Stimulated activated CD8-positive, alpha-beta memory T cell treated with anti-CD3 and anti-CD28 coated beads, Interleukin-4, amount 100 ng/mL, for 4 hours (primary cell): ENCODE measurements around the gene SLC1A2.

Source experiments
- DNase-seq, 2 donors: peaks; one replicate each; pipeline ENCODE4 v3.0.0-alpha.2; 2020; ENCODE audit warnings: low read depth in 2 of 2, low spot score in 1 of 2

The SLC1A2 gene

DNA sequence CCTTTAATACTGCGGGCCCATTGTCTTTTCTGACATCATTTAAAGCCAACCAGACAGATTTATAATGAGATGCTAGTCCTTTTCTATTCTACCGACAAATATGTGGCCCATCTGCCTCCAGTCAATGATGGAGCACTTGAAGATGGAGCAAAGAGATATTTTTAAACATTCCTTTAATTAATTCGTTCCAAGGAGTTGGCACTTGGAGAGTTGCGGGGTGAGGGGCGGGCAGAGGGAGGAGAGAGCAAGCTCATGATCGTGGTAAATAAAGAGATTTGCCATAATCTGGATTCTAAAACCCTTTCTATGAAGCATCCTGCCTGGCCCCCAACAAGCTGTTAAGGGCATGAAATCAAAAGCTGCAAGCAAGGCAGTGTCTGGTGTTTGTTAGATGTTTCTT lies 5.0 kb downstream of the SLC1A2 start:
- no peak for DNase-seq

DNA sequence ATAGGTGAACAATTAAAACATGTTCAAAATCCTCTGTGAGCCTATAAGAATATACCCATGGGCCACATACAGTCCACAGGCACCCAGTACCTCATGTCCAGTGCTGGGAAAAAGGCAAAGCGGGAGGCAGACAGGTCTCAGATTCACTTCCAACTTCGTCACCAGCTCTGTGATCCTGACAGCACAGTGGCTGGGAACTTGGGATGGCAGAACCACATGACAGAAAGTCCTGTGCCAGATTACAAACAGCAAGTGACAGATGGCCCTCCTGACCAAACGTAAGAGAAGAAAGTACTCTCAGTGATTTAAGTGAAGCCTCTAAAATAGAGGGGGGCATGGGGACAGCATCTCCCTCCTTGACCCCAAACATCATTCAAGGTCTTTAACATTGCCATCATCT lies 5.8 kb downstream of the SLC1A2 start:
- DNase-seq = no peak

DNA sequence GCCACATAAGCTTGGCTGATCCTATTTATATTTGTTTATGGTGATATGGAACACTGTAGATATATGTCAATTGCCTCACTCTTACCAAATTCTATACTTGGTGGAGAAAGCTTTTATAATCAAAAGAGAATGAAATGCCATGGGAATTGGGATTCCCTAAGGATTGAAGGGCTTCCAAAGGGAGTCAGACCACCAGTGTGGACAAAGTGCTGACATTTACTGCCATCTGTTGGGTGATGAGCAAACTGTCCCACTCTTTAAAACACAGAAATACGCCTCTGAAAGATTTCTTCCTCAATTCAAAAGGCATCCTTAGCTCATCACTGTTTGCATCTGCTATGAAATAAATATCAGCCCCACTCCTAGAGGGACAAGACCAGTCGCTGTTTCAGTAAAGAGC lies 7.1 kb downstream of the SLC1A2 start:
- no peak for DNase-seq

DNA sequence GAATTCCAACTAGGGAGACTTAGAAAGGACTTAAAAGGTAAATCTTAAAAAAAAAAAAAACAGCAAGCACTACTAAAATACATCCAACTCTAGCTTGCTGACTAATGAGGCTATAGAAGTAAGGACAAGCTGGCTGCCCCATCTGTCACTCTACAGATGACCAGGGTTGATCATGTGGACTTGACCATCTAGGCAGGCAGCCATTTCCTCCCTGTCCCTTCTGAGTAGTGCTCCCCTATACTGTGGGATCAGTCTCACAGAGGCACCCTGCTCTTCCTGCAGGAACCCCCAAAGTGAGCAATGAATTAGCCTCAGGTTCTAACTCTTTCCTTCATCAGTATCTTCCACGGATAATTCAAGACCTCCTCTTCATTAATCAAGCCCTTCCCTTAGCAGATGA lies 12.3 kb downstream of the SLC1A2 start:
- DNase-seq = no peak

DNA sequence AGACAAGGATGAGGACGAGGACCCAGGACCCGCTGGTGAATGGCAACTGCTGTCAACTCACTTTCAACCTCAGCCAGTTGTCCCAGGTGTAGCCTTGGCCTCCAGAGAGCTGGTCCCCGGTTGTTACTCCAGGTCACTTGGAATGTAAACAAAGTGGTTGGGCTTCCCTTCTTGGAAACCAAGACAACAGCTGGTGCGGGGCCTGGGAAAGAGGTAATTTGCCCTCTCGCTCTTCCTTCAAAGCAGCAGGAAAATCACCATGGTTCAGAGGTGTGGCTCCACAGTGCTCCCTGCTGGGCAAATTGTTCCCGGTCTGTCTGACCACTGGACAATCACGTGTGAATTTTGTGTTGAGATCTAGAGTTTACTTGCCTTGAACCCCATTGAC lies 15.0 kb downstream of the SLC1A2 start:
- DNase-seq = no peak

DNA sequence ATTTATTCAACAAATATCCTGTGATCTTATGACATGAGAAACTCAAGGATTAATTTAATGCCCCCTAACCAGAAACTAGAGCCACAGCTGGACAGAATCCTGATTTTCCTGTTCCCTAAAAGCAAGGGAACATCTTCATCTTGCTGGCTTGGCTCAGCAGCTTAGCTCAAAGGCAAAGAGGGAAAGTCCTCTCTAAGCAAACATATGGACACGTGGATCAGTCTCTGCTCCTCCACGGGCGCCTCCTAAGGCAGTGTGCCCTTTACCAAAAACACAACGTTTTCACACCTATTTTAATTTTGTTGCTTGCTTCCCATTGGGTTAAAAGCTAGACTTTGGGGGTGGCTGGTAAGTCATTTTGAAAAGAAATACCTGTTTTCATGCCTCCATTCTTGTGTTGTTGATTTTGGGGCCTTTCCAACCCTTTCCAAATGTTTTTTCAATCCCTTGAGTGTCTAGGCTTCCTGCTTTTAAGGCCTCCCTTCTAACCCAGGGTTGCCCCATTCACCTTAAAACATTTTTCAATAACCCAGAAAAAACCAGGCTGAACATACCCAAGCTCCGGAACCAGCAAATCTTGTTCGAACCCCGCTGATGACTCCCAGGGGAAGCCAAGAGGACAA lies 15.5 kb downstream of the SLC1A2 start:
- DNase-seq = no peak

DNA sequence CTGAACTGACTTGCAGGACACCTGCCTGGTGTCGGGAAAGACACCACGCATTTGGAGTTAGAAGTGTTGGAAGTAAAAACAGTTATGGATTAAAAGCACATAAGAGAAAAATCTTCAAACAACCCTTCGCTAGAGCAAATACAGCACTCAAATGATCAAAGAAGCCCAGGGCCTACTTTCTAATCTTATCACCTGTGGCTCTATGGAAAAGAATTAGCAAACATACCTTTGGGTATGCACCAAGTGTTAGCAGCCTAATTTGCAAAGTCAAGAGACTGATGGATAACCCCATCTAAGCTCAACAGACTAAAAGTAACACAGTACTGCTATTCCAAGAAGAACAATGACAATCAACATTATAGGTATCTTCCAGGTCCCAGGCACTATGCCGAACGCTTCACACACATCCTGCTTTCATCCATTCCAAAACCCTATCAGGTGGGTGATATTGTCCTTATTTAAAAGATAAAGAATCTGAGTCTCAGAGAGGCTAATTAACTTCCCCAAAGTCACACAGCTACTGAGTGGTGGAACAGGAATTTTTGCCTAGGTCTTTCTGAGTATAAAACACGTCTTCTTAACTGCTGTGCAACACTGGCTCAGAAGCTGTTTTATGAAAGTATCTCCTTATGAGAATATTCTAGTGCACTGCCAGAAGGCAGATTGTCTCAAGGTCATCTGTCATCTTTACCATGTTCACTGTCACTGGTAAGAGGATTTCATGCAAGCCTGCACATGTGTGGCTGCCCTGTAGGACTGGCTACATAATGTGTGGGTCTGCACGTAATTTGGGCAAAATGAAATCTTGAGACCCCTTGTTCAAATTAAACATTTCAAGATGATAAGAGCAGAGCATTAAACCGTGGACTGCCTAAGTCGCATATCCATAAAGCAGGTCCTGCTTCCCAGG lies 16.4 kb downstream of the SLC1A2 start:
- no peak for DNase-seq

DNA sequence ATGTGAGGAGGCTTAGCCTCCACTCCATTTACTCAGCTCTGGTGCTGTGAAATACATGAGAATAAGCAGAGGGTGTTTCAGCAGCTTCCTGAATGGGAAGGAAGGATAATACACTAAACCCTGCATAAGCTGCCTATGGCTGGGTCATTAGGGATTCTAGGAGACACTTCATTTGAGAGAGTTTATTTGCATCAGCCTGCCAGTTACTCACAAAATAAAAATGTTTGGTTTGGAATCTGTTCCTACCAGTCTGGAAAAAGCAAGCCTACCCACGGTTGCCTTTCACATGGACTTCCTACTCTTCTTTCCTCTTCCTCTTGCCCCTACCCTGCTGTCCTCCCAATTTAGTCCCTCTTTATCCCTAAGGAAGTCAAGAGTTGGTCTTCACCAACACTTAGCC lies 20.5 kb downstream of the SLC1A2 start:
- DNase-seq = no peak

DNA sequence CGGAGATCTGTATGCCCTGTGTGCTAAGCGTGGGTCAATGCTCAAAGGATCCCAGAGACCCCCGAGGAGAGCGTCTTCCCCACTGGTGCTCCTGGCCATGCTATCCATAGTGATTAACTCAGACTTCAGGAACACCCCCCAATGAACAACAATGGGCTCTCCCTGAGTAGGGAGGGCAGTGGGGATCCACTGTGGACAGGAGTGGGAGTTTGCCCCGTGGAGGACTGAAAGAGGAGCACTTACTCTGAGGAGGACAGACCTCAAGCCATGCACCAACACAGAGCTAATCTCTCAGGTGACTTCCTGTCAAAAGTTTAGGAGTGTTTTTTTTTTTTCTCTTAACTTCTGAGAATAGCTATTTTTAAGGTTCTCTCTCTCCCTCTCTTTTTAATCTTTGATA lies 24.4 kb downstream of the SLC1A2 start:
- no peak for DNase-seq

DNA sequence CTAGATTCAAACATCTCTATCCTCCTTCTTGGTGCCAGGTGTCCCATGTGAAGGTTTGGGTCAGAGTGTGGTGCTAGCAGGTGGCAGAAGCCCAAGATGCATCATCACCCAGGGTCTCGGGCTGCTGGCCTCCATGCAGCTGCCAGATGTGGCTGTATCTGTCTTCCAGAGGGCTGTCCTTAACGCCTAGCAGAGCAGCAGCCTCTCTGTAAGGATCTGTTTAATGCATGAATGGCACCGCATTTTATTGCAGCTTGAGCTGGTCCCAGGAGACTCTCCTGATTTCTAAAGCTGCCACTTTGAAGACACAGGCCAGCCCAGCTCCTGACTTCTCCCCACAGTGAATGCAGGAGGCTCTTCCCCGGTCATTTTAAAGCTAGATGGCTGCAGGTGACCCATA lies 26.3 kb downstream of the SLC1A2 start:
- no peak for DNase-seq

DNA sequence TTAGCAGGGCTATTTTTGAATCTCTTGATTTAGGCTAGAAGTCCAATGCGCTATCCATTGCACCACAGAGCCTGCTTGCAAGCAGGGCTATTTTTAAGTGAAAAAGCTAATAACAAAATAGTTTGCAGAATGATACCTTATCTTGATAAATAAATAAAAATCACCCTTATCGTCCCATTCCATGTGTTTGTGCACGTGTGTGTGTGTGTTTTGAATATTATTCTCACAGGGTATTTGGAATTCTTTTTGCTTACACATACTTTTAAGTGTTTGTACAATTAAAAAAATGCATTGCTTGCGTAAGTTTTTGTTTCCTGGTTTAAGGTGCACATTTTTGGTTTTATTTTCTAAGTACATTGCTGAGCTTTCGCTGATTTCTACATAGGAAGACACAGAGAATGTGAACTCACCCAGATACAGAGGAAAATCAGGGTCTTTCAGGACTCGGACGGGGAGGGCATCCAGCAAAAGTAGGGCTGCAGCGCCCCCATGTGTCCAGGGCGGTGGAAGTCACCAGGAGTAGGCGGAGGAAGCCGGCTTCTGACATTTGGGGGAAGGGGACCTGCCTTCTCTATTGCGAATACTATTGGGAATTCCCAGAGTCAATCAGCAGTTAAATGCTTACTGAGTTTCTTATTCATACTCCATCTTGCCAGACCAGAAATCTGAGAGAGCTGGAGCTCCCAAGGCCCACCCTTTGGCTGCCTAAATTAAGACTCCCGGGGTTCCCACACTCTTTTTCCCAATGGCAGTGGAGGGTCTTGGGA lies 27.3 kb downstream of the SLC1A2 start:
- DNase-seq = peak; percentile 66 to 82

DNA sequence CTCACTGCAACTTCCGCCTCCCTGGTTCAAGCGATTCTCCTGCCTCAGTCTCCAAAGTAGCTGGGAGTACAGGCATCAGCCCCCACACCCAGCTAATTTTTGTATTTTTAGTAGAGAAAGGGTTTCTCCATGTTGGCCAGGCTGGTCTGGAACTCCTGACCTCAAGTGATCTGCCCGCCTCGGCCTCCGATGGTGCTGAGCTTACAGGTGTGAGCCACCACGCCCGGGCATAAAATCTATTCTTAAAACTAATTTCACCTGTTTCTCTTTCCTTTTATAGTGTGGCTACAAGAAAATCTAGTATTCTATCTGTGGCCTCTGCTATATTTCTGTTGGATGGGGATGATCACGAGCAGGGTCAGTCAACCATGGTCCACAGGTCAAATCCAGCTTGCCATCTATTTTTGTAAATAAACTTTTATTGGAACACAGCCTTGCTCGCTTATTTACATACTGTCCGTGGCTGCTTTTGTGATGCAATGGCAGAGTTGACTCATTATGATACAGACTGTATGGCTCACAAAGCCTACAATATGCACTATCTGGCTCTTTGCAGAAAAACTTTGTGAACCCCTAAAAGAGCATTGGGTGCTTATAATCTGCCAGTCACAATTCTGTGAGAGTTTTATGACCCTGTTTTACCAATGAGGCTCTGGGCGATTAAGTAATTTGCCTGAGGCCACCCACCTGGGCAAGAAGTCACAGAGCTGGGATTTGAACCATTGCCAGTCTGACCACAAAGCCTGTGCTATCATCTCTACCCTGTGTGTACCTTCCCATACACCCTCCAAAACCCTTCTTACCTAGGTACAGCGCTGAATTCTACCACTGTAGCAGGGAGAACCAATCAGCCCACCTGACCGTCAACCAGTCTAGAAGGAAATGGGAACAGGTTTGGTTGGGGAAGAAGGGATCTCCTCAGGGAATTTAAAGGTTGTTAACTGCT lies 28.3 kb downstream of the SLC1A2 start:
- no peak for DNase-seq

DNA sequence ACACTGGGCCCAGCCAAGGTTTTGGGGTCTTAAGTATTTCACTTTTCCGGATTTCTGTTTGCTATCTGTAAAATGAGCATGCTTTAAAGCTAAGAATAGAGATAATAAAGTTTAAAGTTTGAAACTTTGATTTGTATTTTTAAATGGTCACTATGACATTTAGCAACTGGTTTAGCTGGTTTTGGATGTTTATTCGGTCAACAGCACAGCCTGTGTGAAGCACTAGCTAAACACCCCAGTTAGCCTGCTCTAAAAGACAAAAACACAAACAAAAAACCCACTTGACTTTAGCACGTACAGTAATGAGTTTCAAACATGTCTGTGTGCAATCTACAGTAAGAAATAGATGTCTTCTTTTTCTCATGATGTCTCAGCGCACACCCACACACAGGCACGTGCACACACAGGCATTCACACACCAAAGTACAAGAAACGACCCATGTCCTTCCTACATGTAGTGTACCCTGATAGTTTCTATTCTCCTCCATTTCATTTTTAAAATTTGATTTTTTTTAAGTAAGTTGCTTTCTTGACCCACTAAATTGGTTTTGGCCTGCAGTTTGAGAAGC lies 29.4 kb downstream of the SLC1A2 start:
- DNase-seq = no peak

DNA sequence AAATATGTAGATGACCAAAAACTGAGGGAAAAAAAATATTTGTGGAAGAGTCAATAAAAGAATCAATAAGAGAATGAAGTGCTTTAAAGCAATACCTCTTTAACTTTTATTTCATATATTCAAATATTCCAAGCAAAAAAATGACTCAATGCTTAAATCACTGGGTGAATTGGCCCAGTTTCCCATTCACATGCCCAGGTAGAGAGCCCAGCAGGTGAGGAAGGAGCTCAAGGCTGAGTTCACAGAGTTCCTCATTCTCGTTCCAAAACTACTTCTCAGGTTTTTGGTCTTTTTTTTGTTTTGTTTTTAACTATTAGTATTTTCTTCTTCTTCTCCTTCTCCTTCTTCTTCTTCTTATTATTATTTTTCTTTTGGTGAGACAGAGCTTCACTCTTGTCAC lies 30.2 kb downstream of the SLC1A2 start:
- DNase-seq = no peak

DNA sequence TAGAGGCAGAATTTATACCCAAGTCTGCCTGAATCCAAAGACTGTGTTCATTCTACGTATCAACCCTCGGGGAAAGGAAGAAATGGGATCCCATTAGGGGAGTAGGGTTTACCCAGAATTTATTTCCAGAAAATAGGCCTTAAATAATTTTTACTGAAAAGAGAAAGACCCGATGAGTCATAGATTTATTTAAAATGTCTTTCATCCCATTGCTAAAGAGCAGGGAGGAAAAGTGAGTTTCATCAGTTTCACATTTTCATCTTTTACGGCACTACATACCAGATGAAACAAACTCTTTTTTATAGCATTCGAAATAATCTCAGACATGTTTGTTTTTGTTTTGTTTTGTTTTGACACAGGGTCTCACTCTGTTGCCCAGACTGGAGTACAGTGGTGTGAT lies 31.3 kb downstream of the SLC1A2 start:
- DNase-seq = no peak

DNA sequence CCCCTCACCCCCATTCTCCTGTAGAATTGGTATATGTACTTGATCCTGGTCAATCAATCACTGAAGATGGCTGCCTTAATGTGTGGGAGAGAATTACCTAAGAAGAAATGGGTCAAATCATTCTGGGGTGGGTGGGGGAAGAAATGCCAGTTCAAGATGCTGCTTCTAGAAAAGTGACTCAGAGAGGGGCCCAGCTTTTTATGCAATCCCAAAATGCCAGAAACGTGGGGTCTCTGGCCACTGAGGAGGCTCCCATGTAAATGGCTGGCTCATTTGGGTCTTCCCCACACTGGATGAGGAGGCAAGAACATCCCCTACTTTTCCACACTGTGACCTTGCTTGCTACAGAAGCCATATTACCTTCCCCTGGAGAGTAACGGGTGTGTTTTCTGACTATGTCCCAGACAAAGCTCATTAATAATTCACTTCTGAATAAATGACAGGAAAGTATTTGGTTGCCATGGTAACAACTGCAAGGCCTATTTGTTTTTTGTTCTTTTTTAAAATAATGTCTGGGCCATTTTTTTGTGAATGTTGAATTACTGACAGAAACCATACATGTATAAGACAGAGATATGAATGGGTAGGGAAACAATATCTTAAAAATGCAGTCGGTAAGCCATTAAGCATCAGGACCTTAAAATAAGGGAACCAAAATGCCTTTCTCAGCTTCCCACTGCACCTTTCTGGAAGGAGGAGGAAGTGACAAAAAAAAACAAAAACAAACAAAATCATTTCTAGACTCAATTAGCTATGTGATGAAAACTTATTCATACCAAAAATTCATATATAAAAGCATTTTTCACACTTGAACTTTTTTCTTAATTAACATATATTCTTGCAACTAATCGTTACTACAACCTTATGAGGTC lies 32.0 kb downstream of the SLC1A2 start:
- no peak for DNase-seq

DNA sequence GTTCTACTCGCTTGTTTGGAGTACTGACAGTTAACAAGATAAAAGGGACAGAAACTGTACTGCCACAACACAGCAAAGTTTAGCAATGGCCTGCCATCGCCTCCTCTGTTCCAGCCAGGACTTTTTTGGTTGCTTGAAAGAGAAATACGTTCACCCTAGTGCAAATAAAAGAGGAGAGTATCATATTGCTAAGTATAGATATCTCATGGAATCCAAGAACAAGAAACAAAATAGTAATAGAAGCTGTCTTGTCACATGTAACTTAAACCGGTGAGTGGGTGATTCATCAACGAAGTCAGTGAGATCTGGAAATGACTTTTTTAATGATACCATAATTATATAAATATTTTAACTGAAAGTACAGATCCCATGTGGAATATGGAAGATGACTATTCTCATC lies 35.4 kb downstream of the SLC1A2 start:
- DNase-seq = no peak

DNA sequence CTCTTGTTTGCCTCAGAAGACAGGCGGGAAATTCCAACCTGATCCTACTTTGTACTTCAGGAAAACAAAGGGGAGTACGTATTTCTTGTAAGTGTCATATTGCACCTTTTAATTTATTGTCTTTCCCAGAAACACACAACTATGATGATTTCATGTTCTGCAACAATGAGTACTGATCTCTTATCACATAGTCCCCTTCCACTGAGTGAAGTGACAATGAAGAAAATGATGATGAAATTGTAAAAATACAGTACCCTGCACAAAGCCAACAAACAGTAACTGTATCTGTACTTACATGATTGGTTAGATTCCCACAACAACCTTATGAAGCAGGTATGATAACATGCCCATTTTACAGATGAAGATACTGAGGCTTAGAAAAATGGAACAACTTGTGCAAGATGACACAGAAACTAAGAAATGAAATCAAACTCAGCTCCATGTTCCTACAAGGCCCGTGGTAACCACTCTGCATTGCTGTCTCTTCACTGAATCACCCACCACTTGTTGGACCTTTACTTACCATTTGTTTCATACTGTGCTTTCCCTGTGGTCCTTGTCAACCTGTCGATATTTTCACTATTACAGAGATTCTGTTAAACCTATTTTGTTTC lies 37.5 kb downstream of the SLC1A2 start:
- no peak for DNase-seq

DNA sequence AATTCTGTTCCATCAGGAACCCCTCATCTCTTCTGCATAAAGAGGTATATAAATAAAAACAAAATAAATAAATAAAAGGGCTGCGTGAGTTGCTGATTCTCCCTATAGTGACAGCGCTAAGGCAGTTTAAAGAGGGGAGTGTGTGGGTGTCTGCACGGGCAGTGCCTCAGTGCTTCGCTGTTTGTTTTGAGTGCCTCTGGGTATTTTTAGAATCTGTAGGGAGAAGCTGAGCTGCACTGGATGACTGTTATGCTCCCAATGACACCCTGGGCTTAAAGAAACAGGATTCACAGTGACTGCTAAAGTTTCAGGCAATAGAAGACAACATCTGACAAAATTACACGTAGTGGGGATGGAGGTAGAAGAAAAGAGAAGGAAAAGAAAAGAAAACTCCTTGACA lies 38.8 kb downstream of the SLC1A2 start:
- DNase-seq = no peak
